GM13976 (cell line): ENCODE data around the gene HOXB3.
A peak's percentile ranks its signal among the peaks of the same experiment; 100 is the strongest.

Experiments used
- DNase-seq: peaks from one replicate; pipeline ENCODE4 v3.0.0; 2012; ENCODE audit warnings: low spot score
- CTCF ChIP-seq: IDR thresholded peaks from 2 replicates; pipeline ENCODE4 v1.5.1; 2012; ENCODE audit warnings: borderline replicate concordance, mild to moderate bottlenecking; ENCODE audit not compliant: insufficient read depth; ENCODE audit errors: extremely low read depth, missing control alignments, control extremely low read depth
- in situ Hi-C: fragments of 300-500 bp; cut with MboI; formaldehyde crosslinking; loops from one replicate; pipeline ENCODE4 v1.12.0; 2022; ENCODE audit warnings: low sequenced_read_pairs, mixed read lengths, inconsistent platforms; ENCODE audit not compliant: unreplicated experiment

The HOXB3 gene

GRCh38 chr17:48555258-48556228 is 34.5 kb downstream of the HOXB3 start:
- in situ Hi-C loops, result no loop called here
- peak; percentile 58 for DNase-seq
- TF ChIP-seq CTCF, result no peak

- in situ Hi-C loops, result no loop called here
- DNase-seq, result no peak
- no peak for TF ChIP-seq CTCF
These were observed 35.4 kb downstream of the HOXB3 start for GRCh38 chr17:48554412-48555257.

GRCh38 chr17:48553826-48554225 is 36.2 kb downstream of the HOXB3 start:
- in situ Hi-C loops, result no loop called here
- DNase-seq, result no peak
- no peak for TF ChIP-seq CTCF

GRCh38 chr17:48553190-48553547 is 36.9 kb downstream of the HOXB3 start:
- in situ Hi-C loops, result no loop called here
- TF ChIP-seq CTCF, result no peak
- DNase-seq, result no peak

GRCh38 chr17:48552466-48553189 is 37.4 kb downstream of the HOXB3 start:
- TF ChIP-seq CTCF, result no peak
- no peak for DNase-seq
- in situ Hi-C loops, result no loop called here

- TF ChIP-seq CTCF, result no peak
- in situ Hi-C loops, result no loop called here
- DNase-seq, result no peak
These were observed 38.2 kb downstream of the HOXB3 start for GRCh38 chr17:48551596-48552465.
